Fibroblast of skin of left biceps (primary cell): ENCODE data around the gene PTPRN2.
"Not testable (repeated sequence)": the region's sequence is repeated elsewhere in the genome, so short reads cannot be mapped to it uniquely, and the experiment has no call there.

Experiments
- DNase-seq, 2 experiments: peaks; one replicate each; pipeline ENCODE4 v3.0.0-alpha.2; 2013; ENCODE audit warnings: low read depth in 2 of 2

PTPRN2 gene

GRCh38 chr7:158443688-158444483 is 143.7 kb downstream of the PTPRN2 start:
- DNase-seq, result no peak

GRCh38 chr7:158443014-158443687 is 144.5 kb downstream of the PTPRN2 start:
- no peak for DNase-seq

GRCh38 chr7:158442260-158442659 is 145.4 kb downstream of the PTPRN2 start:
- DNase-seq, result no peak

GRCh38 chr7:158439035-158439434 is 148.6 kb downstream of the PTPRN2 start:
- DNase-seq, result no peak

- DNase-seq, result no peak
These were observed 155.0 kb downstream of the PTPRN2 start for GRCh38 chr7:158432369-158433341.

GRCh38 chr7:158431941-158432347 is 155.7 kb downstream of the PTPRN2 start:
- DNase-seq, result peak; percentile 6 to 9

- no peak for DNase-seq
These were observed 156.3 kb downstream of the PTPRN2 start for GRCh38 chr7:158431055-158431940.

GRCh38 chr7:158430308-158431034 is 157.2 kb downstream of the PTPRN2 start:
- DNase-seq, result no peak

- DNase-seq, result no peak
These were observed 158.5 kb downstream of the PTPRN2 start for GRCh38 chr7:158428837-158429753.

GRCh38 chr7:158428131-158428836 is 159.3 kb downstream of the PTPRN2 start:
- no peak for DNase-seq

GRCh38 chr7:158425676-158426075 is 161.9 kb downstream of the PTPRN2 start:
- DNase-seq, result not testable (repeated sequence)

- no peak for DNase-seq
These were observed 163.1 kb downstream of the PTPRN2 start for GRCh38 chr7:158424531-158424930.

- no peak for DNase-seq
These were observed 163.6 kb downstream of the PTPRN2 start for GRCh38 chr7:158424011-158424410.

GRCh38 chr7:158422887-158423560 is 164.6 kb downstream of the PTPRN2 start:
- no peak for DNase-seq

- DNase-seq, result no peak
These were observed 165.3 kb downstream of the PTPRN2 start for GRCh38 chr7:158422196-158422886.

- no peak for DNase-seq
These were observed 166.3 kb downstream of the PTPRN2 start for GRCh38 chr7:158421361-158421760.

GRCh38 chr7:158420591-158421340 is 166.9 kb downstream of the PTPRN2 start:
- DNase-seq, result no peak
